Brain pericyte (primary cell): Measurements from ENCODE around the gene CACNB1.
"Not testable (repeated sequence)": the region's sequence is repeated elsewhere in the genome, so short reads cannot be mapped to it uniquely, and the experiment has no call there.

Experiments
- DNase-seq: peaks from one replicate; pipeline ENCODE4 v3.0.0-alpha.2; 2012; ENCODE audit warnings: low read depth, low spot score

The CACNB1 gene

GRCh38 chr17:39151943-39152818 is 45.3 kb downstream of the CACNB1 start:
- DNase-seq = no peak

DNA sequence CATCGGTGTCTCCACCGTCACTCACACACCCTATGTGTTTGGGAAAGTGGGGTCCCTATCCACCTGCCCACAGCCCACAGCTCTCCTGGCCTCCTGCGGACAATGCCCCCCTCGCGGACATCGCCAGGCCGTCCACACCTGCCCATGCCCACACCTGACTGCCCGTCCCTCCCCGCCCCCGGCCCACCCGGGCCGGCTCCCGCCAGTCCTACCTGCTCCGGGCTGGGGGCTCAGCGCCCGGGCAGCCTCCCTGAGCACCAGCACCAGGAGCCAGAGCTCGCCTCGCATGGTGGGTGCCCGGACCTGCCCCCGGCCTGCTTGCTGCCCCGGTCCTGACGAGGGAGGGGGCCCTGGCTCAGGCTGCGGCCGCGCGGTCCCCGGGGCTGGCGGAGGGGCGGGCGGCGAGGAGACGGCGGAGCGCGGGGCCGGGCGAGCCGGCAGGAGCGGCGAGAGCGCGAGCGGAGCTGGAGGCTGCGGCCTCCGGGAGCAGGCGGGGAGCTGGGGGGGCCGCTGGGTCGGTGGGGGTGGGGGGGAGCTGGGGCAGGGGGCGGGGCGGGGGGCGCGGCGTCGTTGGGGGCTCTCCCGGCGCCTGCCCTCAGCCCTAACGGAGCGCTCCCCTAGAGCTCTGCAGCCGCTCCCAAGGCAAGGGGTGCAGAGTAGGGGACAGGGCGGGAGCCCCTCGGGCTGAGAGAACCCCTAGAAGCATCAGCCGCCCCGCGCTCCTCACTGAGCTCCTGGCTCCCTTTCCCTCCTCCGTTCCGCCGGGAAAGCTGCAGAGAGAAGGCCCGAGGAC is 46.1 kb downstream of the CACNB1 start, which contains the start of gene PLXDC1:
Gene PLXDC1, minus strand, starts transcription at position 488 of the 793 bp plus-strand sequence. Its CDS starts 200 bp downstream, at position 288.
- no peak for DNase-seq

- no peak for DNase-seq
These were observed 46.7 kb downstream of the CACNB1 start for GRCh38 chr17:39150795-39151149.

DNA sequence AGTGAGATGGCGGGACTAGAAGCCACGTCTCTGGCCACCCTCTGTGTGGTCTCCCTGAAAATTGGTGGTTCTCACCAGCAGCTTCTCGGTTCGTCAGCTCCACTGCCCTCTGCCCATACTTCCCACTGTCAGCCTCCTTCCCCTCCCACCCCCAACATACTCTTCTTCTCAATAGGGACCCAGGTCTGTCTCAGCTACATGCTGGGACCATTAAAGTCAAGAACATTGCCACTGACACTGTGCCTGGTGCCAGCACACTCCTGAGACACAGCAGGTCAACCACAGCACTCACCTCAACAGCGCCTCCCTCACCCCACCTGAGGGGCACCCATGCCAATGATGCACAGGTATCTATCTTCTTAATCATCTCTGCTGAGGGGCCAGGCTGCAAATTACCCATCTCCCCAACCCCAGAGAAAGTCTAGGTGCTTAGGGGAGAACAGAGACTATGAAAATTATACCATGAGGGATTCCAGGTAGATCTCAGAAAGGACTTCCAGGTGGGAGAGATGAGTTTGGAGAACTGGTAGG is 47.3 kb downstream of the CACNB1 start:
- no peak for DNase-seq

DNA sequence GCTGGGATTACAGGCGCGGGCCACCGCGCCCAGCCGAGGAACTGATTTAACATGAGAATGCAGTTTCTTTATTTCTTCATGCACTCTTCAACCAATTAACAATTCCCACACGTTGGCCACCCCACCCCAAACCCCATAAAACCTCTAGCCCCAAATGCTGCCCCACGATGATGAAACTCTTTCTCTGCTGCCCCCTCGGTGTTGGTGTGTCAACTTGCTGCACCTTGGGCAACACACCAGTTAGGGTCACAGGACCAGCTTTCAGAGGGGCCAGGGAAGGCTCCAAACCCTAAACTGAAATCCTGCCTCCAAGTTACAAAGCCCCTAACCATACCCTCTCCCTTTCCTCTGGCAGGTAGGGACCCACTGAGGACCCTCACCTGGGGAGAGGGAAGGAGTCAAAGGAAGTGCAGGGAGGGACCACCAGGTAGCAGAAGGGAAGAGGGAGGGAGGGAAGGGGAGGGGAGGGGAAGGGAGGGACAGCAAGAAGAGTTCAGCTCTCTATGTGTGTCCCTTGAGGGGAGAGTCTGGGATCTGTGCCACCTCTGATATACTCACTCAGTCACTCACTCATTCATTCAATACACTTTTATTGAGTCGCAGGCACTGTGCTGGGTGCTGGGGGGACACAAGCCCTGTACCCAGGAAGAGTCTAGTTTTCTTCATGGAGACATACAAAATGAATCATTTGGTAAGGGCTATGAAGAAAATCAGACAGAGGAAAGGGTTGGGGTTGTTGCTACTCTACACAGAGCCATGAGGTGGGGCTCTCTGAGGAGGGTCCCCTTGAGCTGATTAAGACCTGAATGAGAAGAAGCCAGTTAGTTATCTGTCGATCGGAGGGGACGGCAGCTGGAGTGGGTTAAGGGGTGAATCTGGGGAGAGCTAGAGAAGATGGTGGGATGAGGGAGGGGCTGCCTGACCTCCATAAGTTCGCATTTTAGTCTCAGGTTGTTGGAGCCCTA is 50.0 kb downstream of the CACNB1 start:
- no peak for DNase-seq

DNA sequence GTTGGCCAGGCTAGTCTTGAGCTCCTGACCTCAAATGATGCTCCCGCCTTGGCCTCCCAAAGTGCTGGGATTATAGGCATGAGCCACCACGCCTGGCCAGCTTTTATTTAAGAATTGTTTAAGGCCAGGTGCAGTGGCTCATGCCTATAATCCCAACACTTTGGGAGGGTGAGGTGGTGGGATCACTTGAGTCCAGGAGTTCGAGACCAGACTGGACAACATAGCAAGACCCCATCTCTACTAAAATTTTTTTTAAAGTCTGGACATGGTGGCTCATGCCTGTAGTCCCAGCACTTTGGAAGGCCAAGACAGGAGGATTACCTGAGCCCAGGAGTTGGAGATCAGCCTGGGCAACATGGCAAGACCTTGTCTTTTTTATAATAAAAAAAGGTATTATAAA is 51.2 kb downstream of the CACNB1 start:
- no peak for DNase-seq

DNA sequence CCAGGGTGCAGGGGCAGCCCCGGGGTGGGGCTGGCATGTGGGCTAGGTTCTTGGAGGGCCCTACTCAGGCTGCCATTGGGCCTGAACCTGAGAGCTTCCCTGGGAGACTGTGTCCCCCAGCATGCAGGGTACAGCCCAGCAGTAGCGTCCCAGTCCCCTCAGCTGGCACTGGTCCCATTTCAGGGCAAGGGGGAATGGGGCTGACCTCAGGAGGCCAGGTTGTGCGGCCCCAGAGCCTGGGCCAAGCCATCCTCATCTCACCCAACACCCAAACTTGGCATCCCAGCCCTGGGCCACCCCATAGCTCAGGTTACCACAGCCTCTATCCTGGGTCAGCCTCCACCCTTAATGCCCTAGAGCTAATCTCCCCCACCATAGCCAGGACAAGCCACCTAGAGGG is 52.3 kb downstream of the CACNB1 start:
- DNase-seq = no peak

DNA sequence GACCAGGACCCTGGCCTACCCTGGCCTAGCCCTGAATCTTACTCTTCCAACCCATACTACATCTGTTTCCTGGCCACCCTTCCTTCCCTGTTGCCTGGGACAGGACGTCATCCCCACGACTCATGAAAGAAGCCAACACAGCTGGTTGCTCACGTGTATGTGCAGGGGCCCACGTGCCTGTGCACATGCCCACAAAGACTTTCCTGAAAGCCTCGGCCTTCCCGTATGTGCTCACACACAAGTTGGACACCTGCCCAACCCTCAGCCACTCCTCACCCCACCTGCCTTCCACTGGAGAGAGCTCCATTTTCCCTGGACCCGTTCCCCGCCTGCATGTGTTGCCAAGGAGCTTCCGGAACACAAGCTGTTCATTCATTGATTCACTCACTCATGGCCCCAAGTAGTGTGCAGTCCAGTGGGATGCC is 53.0 kb downstream of the CACNB1 start:
- DNase-seq = no peak

DNA sequence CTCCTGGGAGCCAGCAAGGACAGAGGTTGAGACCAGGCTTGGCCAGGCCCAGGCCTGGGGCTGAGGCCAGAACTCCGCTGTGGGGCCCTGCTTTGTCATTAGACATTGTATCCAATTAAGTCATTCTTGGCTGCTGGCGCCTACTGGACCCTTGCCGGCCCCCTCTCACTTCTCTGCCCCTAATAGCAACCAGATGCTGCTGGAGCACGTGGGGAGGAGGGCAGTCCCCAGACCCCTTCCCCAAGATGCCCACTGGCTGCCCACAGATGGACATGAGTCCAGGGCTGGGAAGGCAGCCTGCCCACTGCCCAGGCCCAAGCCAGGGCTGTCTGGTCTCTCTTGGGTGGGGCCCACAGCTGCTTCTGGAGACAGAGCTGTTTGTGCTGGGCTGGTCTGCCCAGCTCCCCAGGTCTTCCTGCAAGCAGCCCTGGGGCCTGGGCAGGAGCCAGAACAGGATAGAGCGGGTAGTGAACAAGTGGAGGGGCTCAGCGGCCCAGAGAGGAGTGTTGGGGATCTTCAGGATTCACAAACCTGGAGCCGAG is 53.8 kb downstream of the CACNB1 start:
- DNase-seq = no peak

GRCh38 chr17:39141915-39142664 is 55.4 kb downstream of the CACNB1 start:
- DNase-seq = no peak

GRCh38 chr17:39141294-39141693 is 56.2 kb downstream of the CACNB1 start:
- no peak for DNase-seq

GRCh38 chr17:39139561-39139960 is 57.9 kb downstream of the CACNB1 start:
- no peak for DNase-seq

GRCh38 chr17:39139161-39139511 is 58.3 kb downstream of the CACNB1 start:
- DNase-seq = no peak

DNA sequence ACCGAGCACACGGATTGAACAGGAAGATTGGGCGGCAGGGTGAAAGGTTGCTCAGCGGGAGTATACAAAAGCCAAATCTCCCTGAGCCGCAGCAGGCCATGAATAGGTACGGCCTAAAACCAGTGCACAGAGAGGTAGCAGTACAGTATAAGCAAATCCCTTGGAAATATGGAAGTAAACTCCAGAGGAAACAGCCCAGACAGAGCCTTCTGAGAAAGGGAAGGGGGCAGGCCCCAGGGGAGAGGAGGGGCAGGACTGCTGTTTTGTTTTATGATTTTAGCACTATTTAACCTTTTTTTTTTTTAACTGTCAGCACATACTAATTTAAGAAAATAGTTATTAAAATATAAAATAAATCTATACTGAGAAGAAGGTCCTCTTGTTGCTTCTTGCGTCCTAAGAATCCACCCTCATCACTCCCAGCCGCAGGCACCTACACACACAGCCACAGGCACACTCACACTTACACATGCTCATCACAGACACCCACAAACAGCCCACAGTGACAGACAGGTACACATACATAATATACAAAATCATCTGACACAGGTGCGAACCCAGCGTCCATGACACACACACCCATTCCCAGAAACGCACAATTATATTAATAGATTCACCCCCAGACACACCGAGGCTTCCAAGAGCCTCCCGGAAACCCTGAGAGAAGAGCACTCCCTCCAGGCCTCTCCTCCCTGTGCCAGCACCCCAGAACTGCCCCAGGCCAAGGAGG is 58.9 kb downstream of the CACNB1 start:
- DNase-seq = no peak

GRCh38 chr17:39134878-39135277 is 62.6 kb downstream of the CACNB1 start:
- no peak for DNase-seq

DNA sequence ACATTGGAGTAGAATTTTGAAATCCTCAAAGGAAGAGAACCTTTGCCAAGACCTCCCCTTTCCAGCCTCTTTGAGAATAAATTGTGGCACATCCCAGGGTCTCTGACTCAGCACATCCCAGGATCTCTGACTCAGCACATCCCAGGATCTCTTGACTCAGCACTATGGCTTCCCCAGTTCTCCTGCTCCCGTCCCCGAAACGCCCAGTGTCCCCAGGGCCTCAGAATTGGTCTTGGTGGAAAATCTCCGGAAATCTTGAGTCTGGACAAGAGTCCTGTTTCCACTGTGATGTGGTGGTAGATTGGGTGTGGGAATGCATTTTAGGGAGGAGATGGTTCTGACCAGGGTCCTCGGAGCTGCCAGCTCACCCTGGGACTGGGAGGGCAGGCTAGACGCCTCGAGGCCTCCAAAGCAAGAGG is 65.3 kb downstream of the CACNB1 start:
- DNase-seq = no peak

DNA sequence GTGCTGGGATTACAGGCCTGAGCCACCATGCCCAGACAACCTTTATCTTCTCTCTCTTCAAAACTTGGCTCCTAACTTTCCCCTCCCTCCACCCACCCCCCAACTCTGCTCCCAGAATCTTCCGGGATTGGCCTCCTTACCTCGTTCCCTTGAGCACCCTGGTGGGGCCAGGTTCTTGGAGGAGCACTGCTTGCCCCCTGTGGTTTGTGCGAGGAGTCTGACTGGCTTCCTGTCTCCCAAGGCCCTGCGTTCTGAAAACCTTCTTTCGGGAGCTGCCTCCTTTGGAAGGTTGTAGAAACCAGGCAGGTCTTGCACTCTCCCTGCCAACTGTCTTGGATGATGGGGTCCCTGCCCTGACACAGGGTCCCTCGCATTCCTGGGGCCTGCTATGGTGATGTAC is 65.9 kb downstream of the CACNB1 start:
- DNase-seq = no peak

DNA sequence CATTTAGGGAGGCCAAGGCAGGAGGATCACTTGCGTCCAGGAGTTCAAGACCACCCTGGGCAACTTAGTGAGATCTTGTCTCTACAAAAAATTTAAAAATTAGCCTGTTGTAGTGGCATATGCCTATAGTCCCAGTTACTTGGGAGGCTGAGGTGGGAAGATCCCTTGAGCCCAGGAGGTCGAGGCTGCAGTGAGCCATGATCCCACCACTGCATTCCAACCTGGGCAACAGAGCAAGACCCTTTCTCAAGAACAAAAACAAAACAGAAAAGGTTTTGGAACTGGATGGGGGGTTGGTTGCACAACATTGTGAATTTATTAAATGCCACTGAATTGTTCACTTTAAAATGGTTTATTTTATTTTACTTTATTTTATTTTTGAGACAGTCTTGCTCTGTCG is 67.3 kb downstream of the CACNB1 start:
- DNase-seq = no peak

DNA sequence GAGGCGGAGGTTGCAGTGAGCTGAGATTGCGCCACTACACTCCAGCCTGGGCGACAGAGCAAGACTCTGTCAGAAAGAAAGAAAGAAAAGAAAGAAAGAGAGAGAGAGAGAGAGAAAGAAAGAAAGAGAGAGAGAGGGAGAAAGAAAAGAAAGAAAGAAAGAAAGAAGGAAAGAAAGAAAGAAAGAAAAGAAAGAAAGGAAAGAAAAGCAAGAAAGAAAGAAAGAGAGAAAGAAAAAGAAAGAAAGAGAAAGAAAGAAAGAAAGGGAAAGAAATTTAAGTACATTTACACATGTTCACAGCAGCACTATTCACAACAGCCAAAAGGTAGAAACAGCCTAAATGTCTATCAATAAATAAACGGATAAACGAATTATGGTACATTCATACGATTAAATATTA is 67.9 kb downstream of the CACNB1 start:
- DNase-seq = not testable (repeated sequence)

- DNase-seq = no peak
These were observed 71.0 kb downstream of the CACNB1 start for GRCh38 chr17:39126436-39126835.
